ENCODE data around the gene BRD1. TPM values are rescaled to one million over a fixed set of nuclear protein-coding genes. Genes with fewer than 3 reads are reported as not detected.
"Not testable (repeated sequence)": the region's sequence is repeated elsewhere in the genome, so short reads cannot be mapped to it uniquely, and the experiment has no call there.

BRD1 gene
- total RNA-seq, 4 donors from 2014 or later = 43.4 to 70.5 (median 50.3) TPM

DNA sequence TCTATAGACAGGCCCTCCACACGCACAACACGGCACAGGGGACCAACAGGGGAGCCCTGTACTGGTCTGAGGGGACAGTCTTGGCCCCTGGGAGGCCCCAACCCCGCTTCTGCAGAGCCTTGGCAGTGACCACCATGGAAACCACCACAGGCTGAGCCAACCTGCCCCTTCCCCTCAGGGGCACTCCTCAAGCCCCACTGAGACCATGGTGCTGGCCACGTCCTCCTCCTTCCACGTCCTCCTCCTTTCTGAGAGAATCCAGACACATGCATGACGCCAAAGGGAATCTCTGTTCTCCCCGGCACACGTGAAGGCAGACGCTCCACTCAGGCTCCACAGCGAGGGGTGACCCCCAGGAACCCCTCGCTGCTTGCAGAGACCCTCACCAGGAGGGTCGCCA is 2.7 kb downstream of the BRD1 start:
- in situ Hi-C loops (cut with MboI; ENCODE audit: low pct_ligation_motif_present in 1 of 4, low pct_unique_long_range_greater_than_20kb in 1 of 4, low sequenced_read_pairs in 3 of 4) (no loop called here), intact Hi-C loops (cut with DNase I; ENCODE audit: low total_unique reads) (no loop called here)
- Histone ChIP-seq H3K27me3 (no peaks in the 10 kb centered on the region), H3K9me3 (no peaks in the 10 kb centered on the region), H3K4me3 (peak overlapping the region in 1 of 4 donors; percentile 86), H3K4me1 (peaks cover 18 to 45% (median 27%) of the 10 kb centered on the region in 4 donors), H3K36me3 (peaks cover 0 to 19% (median 7%) of the 10 kb centered on the region in 4 donors), H3K27ac (peak overlapping the region in 2 of 4 donors; percentile 88 to 98)
- DNase-seq = no peak
- 91% methylated on average over 12 of the region's 12 CpGs; no CpG with 5 or more reads in 1 of the 2 donors for WGBS, 2 donors (ENCODE audit: low coverage in 1 of 2)
- TF ChIP-seq CTCF (IDR thresholded peaks at IDR 0.05) (no peak), POLR2AphosphoS5 (IDR thresholded peaks at IDR 0.05) (no peak), EP300 (IDR thresholded peaks at IDR 0.05; ENCODE audit: low read depth) (no peak), POLR2A (IDR thresholded peaks at IDR 0.05) (no peak)

DNA sequence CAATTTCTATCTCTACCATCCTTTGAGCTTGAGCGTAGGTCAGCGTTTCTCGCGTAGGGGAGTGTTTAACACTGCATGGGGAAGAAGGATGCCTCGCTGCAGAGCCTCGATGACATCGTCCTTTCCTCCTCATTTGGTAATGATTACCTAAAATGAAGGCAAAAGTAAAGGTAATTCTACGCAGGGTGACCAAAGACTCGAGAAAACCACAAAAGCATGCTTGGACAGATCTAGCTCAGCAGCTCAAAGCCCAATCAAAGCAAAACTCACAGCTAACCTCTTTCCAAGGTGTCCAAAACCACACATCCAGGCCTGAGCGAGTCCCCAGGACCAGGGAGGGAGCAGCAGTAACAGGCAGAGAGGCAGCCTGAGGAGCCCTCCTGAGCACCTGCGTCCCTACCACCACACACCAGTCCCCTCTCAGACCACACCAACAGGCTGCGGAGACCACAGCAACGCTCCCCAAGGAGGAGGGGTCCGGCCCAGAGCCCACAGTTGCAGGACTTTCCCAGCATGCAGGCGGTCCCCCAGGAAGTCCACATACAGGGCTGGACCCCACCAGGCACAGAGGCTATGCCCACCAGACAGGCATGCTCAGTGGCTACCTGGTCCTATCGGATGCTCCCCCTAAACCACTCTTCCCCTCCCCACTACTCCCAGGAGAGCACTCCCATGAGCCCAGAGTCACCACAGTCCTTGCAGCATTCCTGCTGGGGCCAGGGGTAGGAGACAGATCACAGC is 3.3 kb downstream of the BRD1 start:
- Histone ChIP-seq H3K4me3 (no peak overlapping the region), H3K4me1 (peaks cover 18 to 45% (median 27%) of the 10 kb centered on the region in 4 donors), H3K27me3 (no peaks in the 10 kb centered on the region), H3K36me3 (peaks cover 0 to 19% (median 7%) of the 10 kb centered on the region in 4 donors), H3K9me3 (no peaks in the 10 kb centered on the region), H3K27ac (no peak overlapping the region)
- 75 to 83% methylated on average over 7 to 16 of the region's 16 CpGs for WGBS, 2 donors (ENCODE audit: low coverage in 1 of 2)
- intact Hi-C loops (cut with DNase I; ENCODE audit: low total_unique reads) = no loop called here
- in situ Hi-C loops (cut with MboI; ENCODE audit: low pct_ligation_motif_present in 1 of 4, low pct_unique_long_range_greater_than_20kb in 1 of 4, low sequenced_read_pairs in 3 of 4) = no loop called here
- no peak for TF ChIP-seq EP300 (IDR thresholded peaks at IDR 0.05; ENCODE audit: low read depth)
- TF ChIP-seq POLR2AphosphoS5 (IDR thresholded peaks at IDR 0.05) = no peak
- TF ChIP-seq CTCF (IDR thresholded peaks at IDR 0.05) = no peak
- TF ChIP-seq POLR2A (IDR thresholded peaks at IDR 0.05) = no peak
- no peak for DNase-seq

DNA sequence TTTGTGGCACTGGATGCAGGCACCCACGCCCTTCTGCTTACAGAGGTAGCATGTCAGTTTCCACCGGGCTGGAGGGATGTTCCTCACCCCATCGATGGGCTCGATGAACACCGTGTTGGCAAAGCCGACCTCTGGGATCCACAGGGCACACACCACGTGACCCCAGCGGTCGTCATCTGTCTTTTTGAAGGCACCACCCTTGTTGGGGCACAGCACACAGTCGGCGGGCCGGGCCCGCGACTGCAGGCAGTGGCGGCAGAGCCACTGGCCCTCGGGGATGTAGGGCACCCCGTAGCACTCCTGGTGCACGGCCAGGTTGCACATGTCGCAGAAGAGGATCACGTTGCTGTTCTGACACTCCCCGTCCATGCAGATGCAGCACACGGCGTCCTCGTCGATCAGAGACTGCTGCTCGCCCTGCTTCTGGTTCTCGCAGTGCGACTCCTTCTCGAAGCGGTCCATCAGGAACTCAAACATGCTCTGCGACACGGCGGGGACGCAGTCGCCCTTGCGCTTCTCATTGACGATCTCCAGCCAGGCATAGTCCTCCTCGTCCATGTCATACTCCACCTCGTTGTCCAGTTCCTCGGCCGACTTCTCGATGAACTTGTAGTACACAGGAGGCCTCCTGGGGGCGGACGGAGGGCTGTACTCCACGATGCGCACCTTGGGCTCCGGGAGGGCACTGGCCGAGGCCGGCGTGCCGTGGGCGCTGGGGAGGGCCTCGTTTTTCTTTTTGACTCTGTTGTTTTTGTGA is 4.2 kb downstream of the BRD1 start:
- Histone ChIP-seq H3K27ac (no peak overlapping the region), H3K36me3 (peaks cover 0 to 19% (median 10%) of the 10 kb centered on the region in 4 donors), H3K27me3 (no peaks in the 10 kb centered on the region), H3K9me3 (no peaks in the 10 kb centered on the region), H3K4me1 (peaks cover 18 to 45% (median 27%) of the 10 kb centered on the region in 4 donors), H3K4me3 (no peak overlapping the region)
- WGBS, 2 donors (ENCODE audit: low coverage in 1 of 2) = 94% methylated on average over 50 of the region's 53 CpGs; no CpG with 5 or more reads in 1 of the 2 donors
- TF ChIP-seq EP300 (IDR thresholded peaks at IDR 0.05; ENCODE audit: low read depth) (no peak), POLR2A (IDR thresholded peaks at IDR 0.05) (no peak), POLR2AphosphoS5 (IDR thresholded peaks at IDR 0.05) (no peak), CTCF (IDR thresholded peaks at IDR 0.05) (no peak)
- in situ Hi-C loops (cut with MboI; ENCODE audit: low pct_ligation_motif_present in 1 of 4, low pct_unique_long_range_greater_than_20kb in 1 of 4, low sequenced_read_pairs in 3 of 4) = no loop called here
- intact Hi-C loops (cut with DNase I; ENCODE audit: low total_unique reads) = no loop called here
- DNase-seq = no peak

DNA sequence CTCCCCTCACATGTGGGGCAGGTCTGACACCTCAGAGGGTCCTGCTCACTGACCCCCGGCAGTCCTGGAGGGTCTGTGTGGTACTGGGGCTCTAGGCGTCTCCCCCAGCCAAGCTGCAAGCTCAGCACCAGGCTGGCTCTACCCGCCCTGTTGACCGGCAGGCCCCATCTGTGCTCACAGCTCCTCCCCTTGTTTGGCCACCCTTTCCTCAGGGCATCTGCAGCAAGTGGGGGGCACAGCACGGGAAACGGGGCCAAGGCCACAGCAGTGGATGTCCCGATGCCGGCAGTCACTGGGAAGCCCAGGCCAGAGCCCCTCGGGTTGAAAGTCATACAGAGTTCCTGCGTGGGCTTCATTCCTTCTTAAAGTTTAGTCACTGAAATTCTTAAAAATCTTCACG is 5.9 kb downstream of the BRD1 start:
- DNase-seq; H3K9me3 ChIP-seq; H3K4me3 ChIP-seq; intact Hi-C loops (cut with DNase I; ENCODE audit: low total_unique reads); in situ Hi-C loops (cut with MboI; ENCODE audit: low pct_ligation_motif_present in 1 of 4, low pct_unique_long_range_greater_than_20kb in 1 of 4, low sequenced_read_pairs in 3 of 4); H3K27ac ChIP-seq; H3K27me3 ChIP-seq: not testable (repeated sequence)
- WGBS, 2 donors (ENCODE audit: low coverage in 1 of 2) = 81% methylated on average over 11 of the region's 11 CpGs; no CpG with 5 or more reads in 1 of the 2 donors
- Histone ChIP-seq H3K4me1 (peaks cover 18 to 40% (median 31%) of the 10 kb centered on the region in 4 donors), H3K36me3 (peaks cover 0 to 22% (median 11%) of the 10 kb centered on the region in 4 donors)

All from transverse colon (tissue), 4 donors.